NCI-H1092 (cell line): ENCODE data around the gene MERTK.
"Not testable (repeated sequence)": the region's sequence is repeated elsewhere in the genome, so short reads cannot be mapped to it uniquely, and the experiment has no call there.

Source experiments
- DNase-seq: peaks from one replicate; lab custom pipeline; 2025; lab: John Stamatoyannopoulos, UW

The MERTK gene

DNA sequence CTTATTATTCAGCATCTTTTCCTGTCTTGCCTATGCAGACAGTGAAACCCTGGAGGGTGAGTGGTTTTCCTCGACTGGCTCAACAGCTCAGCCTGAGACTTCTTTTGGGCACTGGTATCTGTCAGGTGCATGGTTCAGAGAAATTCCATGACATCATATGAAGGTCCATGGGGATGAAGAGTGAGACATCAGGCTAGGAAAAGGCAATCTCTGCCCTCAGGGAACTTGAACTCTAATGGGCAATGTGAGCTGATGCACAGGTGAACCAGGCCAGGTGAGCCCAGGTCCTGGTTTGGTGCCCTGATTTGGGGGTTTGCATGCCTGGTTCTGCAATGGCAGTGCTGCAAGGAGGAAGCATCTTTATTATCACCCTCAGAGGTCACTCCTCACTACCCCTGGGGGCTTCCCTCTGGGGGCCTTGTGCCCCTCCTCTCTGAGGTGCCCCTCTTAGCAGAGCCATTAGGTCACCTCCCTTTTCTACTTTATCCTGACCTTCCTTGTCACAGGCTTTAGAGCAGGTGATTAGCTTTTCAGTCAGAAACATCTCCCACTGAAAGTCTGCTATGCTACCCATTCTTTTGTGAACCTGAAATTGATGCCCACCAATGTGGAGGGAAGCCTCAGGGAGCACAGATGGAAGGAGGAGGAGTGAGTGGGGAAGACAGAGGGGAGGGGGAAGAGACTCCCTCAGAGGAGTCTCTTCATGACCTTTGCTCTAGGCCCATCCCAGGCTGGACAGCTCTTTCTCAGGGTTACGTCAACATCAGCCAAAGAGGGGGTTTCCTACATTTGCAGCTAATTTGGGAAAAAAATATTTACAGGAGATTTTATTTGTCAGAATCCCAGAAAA, 47.3 kb downstream of the MERTK start:
- DNase-seq: no peak

DNA sequence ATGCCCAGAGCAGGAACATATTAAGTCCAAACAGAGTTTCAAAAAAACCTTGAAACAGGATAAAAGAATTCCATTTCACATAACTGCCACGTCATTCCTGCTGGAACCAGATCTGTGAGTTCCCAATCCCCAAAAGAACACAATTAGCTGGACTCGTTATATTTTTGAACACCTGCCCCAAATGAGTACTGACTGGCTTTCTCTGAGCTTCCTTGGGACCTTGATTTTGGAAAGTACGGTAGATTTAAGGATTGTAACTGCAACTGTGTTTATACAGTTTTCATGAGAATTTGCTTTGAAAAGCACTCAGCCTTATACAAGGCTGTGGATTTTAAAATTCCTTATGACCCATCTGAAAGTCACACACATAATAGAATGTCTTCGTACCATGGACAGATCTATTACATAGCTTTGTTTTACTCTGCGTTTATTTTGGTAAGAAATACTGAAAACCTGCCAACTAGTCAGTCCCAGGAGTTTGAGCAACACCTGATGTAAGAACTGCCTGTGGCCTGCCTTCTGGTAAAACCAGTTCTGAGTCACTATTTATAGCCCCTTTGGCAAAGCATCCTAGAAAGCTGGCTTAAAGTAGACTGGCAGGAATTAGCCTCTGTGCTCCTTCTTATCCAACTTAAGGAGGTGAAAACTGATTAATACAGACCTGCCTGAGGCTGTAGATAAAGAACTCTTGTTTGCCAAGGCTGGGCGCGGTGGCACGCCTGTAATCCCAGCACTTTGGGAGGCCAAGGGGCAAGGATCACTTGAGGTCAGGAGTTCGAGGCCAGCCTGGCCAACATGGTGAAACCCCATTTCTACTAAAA, 48.1 kb downstream of the MERTK start:
- no peak for DNase-seq

DNA sequence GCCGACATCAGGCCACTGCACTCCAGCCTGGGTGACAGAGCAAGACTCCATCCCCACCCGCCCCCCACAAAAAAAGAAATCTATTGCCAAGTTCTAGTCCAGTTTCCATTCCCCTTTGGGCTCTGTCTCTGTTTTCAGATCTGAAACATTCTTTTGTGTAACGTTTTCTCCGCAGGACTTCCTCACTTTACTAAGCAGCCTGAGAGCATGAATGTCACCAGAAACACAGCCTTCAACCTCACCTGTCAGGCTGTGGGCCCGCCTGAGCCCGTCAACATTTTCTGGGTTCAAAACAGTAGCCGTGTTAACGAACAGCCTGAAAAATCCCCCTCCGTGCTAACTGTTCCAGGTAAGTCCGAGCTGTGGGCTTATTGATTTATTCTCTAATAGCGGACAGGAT, 48.8 kb downstream of the MERTK start:
- DNase-seq: no peak

DNA sequence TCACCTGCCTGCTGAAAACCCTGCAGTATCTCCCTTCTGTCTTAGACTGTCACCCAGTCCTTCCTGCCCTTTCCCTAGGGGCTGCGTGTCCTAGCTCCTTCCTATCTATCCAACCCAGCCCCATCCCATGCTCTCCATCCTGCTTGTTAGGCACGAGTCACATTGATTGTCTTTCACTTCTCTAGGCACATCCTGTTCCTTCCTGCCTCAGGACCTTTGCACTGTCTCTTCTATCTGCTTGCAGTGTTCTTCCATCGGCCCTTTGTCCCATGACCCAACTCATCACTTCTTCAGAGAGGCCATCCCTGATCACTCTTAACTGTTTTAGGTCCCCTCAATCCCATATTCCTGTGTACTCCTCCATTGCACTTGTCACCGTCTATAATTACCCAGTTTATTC, 50.4 kb downstream of the MERTK start:
- DNase-seq: no peak

DNA sequence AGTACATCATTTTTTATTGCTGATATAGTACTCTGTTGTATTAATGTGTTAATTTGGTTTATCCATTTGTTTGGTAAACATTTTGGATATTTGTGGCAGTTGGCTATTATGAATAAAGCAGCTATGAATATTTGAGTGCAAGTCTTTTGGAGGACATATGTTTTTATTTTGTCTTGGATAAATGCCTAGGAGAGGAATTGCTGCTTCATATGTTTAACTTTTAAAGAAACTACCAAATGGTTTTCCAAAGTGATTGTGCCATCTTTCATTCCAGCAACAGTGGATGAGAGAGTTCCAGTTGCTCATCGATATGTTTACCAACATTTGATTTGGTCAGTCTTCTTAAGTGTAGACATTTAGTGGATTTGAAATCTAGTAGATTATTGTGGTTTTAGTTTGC, 51.8 kb downstream of the MERTK start:
- no peak for DNase-seq

DNA sequence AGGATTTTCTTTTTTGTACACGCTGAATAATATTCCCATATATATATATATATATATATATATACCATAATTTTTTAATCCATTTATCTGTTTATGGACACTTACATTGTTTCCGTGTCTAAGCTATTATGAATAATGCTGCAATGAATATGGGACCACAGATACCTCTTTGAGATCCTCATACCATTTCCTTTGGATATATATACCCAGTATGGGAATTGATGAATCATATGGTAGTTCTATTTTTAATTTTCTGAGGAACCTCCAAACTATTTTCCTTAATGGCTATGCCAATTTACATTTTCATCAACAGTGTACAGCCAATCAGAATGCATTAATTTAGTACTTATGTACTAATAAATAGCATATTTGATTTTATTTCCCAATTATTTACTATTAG, 53.1 kb downstream of the MERTK start:
- DNase-seq: no peak

DNA sequence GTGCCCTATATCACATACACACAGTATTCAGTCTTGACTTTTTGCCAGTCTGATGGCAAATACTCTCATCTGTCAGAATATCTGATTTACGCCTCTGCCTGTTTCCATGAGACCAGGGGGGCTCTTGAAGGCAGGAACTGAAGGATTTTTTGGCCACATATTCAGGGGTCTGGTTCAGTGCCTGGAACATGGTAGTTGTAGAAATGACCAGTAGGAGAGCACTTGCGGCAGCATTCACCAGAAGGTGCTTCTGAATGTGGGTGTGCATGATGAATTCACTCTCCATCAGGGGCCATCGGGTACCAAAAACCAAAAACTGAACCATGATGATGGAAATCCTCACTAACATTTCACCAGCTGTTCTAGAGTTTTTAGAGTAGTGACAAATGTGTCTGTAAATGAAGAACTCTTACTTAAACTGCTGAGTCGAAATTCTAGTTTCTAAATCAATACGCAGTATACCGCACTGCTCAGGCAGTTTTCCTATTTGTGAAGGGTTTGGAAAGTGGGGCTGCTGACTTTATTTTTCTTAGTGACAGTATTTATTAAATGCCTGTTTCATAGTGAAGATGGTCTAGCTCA, 54.6 kb downstream of the MERTK start:
- DNase-seq: no peak

DNA sequence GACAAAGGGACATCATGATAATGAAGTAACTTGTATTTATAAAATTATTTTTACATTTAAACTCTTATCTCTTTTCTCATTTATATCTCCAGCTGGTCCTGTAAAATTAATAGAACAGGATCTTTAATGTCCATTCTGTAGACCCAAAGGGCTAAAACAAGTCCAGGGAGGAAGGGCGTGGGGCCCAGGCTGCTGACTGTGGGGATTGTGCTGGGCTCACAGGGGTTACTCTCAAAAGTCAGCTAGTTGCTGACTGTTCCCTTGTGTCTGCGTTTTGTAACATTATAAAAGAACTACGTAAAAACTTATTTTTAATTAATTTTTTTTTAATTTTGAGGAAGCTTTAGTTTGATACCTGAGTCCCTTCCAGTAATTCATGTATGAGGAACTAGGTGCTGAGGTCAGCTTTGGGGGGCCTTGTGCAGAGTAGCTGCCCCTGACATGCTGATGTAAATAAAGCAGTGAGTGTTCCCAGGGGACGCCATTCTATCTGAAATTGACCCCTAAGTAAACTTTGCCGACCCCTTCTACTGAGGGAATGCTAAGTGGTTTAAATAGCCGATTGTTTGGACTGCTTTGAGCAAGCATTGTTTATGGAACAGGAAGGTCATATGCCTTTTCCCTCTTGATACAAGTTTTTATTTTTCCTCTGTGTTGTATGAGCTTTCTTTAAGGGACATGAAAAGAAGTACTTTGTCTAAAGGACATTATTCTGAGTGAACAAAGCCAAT, 56.4 kb downstream of the MERTK start:
- DNase-seq: no peak

DNA sequence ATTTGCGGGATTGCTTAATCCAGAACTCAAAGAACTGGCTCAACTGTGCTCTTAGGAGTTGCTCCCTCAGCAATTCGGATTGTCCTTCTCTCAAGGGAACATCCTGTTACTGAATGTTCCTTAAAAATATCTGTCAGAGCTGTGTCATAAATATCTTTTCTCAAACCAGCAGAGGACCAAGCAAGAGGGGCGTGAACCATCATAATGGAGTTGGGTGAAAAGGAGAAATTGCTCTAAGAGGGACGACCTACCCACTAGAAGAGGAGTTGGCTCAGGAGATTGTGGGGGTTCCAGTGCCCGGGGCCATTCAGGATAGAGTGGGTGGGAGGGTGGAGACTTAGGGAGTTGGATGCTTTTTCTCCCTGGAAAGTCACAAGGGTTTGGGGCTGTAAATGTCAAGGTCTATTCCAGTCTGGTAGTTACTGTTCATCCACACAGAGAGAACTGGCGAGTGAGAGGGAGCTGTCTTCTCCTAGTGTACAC, 59.5 kb downstream of the MERTK start:
- no peak for DNase-seq

DNA sequence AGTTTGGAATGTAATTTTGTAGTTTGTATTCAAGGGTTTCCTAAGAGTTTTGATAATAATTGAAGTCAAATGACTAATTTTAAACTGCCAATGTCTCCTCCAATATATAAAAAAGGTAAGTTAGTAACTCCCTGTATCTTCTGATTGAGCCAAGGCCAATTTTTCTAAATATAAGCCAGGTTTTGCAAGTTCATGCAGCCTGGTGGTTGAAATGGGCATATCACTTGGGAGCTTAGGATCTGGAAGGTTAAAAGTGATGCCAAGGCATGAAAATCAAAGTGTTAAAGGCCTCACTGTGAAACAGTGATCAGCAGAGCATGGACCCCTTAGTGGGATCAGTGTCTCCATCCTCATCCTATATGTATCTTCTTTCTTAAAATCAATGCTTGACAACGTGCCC, 60.5 kb downstream of the MERTK start:
- DNase-seq: no peak

DNA sequence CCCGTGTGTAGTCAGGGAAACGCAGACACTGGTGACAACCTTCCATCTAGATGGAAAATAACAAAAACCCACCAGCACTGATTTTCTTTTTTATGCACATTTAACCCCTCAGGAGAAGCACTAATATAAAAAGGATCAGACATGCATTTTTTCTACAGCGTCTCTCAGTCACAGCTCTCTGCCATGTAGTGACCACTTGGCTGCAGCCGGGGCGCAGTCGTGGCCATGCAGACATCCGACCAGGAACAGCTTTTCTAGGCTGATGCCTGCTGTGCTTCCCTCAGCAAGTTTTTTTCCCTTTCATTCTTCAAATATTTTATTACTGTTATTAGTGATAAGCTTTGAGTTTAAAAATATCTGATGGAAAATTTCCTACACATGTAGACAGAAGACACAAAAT, 63.3 kb downstream of the MERTK start:
- DNase-seq: no peak

DNA sequence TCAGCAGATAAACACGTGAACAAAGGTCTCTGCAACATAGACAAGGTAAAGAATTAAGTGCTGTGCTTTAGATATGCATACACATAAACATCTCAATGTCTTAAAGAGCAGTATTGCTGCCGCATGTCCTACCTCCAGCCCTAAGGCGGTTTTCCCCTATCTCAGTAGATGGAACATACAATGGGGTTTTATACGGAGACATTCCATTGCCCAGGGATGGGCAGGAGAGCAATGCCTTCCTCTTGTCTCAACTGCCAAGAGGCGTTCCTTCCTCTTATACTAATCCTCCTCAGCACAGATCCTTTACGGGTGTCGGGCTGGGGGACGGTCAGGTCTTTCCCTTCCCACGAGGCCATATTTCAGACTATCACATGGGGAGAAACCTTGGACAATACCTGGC, 64.7 kb downstream of the MERTK start:
- DNase-seq: not testable (repeated sequence)

DNA sequence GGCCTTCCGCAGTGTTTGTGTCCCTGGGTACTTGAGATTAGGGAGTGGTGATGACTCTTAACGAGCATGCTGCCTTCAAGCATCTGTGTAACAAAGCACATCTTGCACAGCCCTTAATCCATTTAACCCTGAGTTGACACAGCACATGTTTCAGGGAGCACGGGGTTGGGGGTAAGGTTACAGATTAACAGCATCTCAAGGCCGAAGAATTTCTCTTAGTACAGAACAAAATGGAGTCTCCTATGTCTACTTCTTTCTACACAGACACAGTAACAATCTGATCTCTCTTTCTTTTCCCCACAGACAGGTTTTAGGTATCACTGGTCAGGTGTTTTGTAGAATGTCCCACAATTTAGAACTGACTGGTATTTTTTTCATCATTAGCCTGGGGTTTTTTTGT, 65.1 kb downstream of the MERTK start:
- not testable (repeated sequence) for DNase-seq

DNA sequence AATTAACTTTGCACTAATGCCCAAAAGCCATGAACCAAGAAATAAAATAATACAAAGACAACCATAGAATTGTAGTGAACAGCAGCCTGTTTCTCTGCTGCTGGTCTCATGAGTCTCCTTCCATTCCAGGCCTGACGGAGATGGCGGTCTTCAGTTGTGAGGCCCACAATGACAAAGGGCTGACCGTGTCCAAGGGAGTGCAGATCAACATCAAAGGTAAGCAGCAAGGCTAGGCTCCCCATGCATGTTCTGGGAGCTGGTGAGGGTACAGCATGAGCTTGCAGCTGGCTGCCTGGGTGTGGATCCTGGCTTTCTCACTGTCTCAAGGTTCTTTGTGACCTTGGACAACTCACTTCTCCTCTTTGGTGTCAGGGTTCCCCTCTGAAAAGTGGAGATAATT, 66.7 kb downstream of the MERTK start:
- no peak for DNase-seq

DNA sequence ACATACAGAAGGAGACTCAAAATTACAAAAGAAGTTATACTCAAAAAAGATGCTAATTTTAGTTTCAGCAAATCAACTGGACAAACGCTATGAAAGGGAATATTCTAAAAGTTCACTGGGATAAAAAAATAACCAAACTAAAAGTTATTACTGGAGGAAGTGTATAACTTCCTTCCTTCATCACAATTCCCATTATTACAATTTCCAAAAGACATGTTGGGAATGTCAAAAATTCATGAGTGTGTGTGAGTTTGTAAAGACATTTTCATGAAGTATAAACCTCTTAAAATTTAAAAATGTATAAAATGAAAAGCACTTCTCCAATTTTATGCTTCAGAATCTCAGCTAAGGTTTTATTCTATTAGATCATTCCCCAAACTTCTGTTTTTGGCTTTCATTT, 67.8 kb downstream of the MERTK start:
- no peak for DNase-seq

DNA sequence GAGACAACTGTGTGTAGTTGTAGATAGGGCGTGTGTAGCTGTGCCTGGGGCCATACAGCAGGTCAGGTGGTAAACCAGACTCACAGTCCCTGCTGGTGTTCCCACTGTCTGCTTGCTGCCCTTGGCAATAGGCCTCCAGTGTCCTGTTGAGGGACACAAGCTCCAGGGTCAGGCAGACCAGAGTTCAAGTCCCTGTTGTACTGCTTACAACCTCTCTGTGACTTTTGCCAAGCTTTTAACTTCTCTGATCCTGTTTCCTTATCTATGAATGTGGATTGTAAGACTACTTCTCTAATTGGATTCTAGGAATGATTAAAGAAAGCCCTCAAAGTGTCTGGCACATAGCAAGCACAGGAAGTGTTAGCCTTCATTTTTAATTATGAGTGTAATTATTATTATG, 68.6 kb downstream of the MERTK start:
- no peak for DNase-seq

DNA sequence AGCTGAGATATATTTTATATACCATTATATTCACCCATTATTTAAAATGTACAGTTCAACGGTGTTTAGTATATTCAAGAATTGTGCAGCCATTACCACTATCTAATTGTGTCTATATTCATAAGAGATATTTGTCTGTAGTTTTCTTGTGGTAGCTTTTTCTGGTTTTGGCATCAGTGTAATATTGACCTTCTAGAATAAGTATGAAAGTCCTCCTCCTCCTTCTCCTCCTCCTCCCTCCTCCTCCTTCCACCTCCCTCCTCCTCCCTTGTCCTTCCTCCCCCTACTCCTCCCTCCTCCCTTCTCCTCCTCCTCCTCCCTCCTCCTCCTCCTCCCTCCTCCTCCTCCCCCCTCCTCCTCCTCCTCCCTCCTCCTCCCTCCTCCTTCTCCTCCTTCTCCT, 72.0 kb downstream of the MERTK start:
- DNase-seq: no peak

DNA sequence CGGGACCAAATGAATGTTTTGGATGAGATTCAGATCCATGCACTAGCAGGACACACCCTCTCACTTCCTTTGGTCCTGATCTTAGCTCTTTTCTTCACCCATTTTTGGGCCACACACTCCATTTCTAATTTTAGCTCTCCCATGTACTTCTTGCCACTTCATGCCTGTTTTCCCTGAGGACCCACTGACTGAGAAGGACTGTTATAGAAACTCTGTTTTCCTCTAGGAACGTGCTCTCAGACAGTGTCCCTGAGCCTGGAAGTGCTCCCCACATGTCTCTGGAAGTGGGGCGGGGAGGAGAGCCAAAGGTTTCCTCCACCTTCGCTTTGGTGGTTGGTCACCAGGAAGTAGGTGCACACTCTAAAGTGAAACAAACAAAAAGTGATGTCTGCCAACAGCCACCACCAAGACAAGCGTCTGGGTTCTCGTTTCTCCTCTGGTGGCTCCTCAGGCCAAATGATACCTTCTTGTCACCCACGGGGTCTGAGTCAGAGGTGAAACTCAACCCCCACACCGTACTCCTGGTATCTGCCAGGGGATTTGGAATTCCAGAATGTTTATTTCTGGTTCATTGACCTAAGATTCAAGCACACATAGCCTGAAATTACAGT, 74.7 kb downstream of the MERTK start:
- DNase-seq: no peak

DNA sequence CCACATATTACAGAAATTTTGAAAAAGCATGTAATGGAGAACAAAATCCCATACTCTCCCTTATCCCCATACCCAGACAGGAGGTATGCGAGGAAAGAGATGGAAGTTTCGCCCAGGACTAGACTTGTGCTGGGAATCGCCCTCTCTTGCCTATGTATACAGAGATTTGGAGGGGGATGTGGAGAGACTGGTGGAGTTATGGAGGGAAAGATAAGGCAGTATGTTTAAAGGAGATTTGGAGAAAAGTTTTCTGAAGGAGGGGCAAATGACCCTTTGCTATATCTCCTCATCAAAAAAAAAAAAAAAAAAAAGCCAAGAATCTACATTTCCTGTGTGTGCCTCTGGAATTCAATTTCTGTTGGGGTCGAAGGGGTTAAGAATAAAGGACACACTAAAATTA, 75.3 kb downstream of the MERTK start:
- no peak for DNase-seq

DNA sequence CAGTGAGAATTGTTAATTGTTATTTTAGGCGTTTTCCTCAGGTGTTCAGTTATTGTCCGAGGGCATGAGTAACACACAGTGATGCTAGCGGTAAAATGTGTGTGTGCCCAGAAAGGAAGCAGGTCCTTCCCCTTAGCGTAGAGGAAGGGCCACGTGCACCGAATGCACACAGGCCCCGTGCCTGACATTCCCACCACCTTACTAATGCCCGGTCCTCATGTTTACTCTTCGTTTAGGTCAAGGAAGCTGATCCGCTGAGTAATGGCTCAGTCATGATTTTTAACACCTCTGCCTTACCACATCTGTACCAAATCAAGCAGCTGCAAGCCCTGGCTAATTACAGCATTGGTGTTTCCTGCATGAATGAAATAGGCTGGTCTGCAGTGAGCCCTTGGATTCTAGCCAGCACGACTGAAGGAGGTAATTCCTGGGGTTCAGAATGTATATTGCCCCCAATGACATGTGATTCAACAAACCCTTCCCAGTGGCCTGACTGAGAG, 76.7 kb downstream of the MERTK start:
- DNase-seq: no peak

DNA sequence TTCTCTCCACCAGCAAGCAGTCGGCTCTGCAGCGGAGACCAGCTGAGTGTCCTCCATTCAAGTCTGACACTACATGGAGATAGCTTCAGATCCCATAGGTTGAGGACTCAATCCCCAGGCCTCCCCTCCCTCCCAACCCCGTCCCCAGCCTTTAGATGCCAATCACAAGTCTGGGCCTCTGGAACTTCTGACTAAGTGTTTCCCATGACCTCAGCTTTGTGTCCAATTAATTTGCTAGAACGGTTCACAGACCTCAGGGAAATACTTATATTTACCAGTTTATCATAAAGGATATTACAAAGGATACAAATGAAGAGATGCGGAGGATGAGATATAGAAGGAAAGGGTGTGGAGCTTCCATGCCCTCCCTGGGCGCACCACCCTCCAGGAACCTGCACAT, 77.4 kb downstream of the MERTK start:
- no peak for DNase-seq

DNA sequence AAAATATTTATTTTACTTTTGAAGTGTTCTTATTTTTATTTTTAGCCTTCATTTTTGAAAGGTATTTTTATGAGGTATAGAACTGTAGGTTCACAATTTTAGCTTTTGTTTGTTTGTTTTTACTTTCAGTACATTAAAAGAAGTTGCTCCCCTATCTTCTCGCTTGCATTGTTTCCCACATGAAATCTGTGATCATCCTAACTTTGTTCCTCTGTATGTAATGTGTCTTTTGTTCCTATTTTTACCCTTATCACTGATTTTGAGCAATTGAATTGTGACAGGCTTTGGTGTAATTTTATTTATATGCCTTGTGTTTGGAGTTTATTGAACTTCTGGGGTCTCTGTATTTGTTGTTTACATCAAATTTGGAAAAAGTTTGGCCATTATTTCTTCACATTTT, 78.8 kb downstream of the MERTK start:
- DNase-seq: no peak
